ENCODE measurements around the gene TIMM17A. TPM values are rescaled to one million over a fixed set of nuclear protein-coding genes. Genes with fewer than 3 reads are reported as not detected.
"Not testable (repeated sequence)": the region's sequence is repeated elsewhere in the genome, so short reads cannot be mapped to it uniquely, and the experiment has no call there.

Gene TIMM17A
- total RNA-seq, 1 donor from 2014 or later, result 122 TPM

GRCh38 chr1:202018468-202019234 lies 63.3 kb downstream of the TIMM17A start:
- H3K27ac Mint-ChIP-seq, result no peak overlapping the region
- H3K27me3 Mint-ChIP-seq, result peaks cover 4% of the 10 kb centered on the region
- H3K36me3 Mint-ChIP-seq (ENCODE audit: low read depth), result no peaks in the 10 kb centered on the region
- intact Hi-C loops (cut with micrococcal nuclease), result no loop called here
- no peaks in the 10 kb centered on the region for H3K9me3 Mint-ChIP-seq
- H3K4me3 Mint-ChIP-seq, result no peak overlapping the region
- H3K4me1 Mint-ChIP-seq, result no peaks in the 10 kb centered on the region
- DNase-seq, result no peak

GRCh38 chr1:202019235-202019558 lies 63.9 kb downstream of the TIMM17A start:
- H3K36me3 Mint-ChIP-seq (ENCODE audit: low read depth); H3K4me3 Mint-ChIP-seq; H3K9me3 Mint-ChIP-seq; DNase-seq; intact Hi-C loops (cut with micrococcal nuclease); H3K27ac Mint-ChIP-seq; H3K27me3 Mint-ChIP-seq; H3K4me1 Mint-ChIP-seq: not testable (repeated sequence)

Other genes with a start within 250 kb of the TIMM17A start
- gene IPO9, start 126.3 kb upstream of the TIMM17A start, total RNA-seq, result 66.3 and 75.5 TPM in 2 replicates
- gene SHISA4, start 66.6 kb upstream of the TIMM17A start, total RNA-seq, result 0.38 and 0.77 TPM in 2 replicates
- not detected in 2 replicates for gene LMOD1, start 9.0 kb upstream of the TIMM17A start, total RNA-seq
- gene RNPEP, start 27.1 kb downstream of the TIMM17A start, total RNA-seq, result 34.2 and 36.1 TPM in 2 replicates
- 0.14 and 0.68 TPM in 2 replicates for gene ELF3, start 55.1 kb downstream of the TIMM17A start, total RNA-seq
- not detected in 2 replicates for gene GPR37L1, start 167.4 kb downstream of the TIMM17A start, total RNA-seq
- gene ARL8A, start 189.2 kb downstream of the TIMM17A start, total RNA-seq, result 51.9 and 57.4 TPM in 2 replicates
- 475 and 478 TPM in 2 replicates for gene PTPN7, start 205.1 kb downstream of the TIMM17A start, total RNA-seq
- gene LGR6, start 238.3 kb downstream of the TIMM17A start, total RNA-seq, result not detected in 2 replicates